Breast epithelium (tissue), 4 donors: ENCODE results near the gene AHRR. TPM values are rescaled to one million over a fixed set of nuclear protein-coding genes. Genes with fewer than 3 reads are reported as not detected.
A peak's percentile ranks its signal among the peaks of the same experiment; 100 is the strongest.
"Not testable (repeated sequence)": the region's sequence is repeated elsewhere in the genome, so short reads cannot be mapped to it uniquely, and the experiment has no call there.

ENCODE experiments used
- DNase-seq, 2 donors: peaks; one replicate each; pipeline ENCODE4 v3.0.0-alpha.2; 2019; ENCODE audit warnings: low spot score in 2 of 2
- H3K27ac ChIP-seq, 2 donors: fragments of 200-600 bp; sonication (generic) in 1 of 2; one replicate each; pipeline ENCODE4 v1.5.1; 2016 to 2019; ENCODE audit warnings: mild to moderate bottlenecking in 1 of 2
- H3K27me3 ChIP-seq, 2 donors: fragments of 200-600 bp; sonication (generic) in 1 of 2; one replicate each; pipeline versions ENCODE4 v1.5.1 to v1.6.0; 2017 to 2019; ENCODE audit warnings: control low read depth in 1 of 2, mild to moderate bottlenecking in 1 of 2
- H3K36me3 ChIP-seq: fragments of 200-600 bp; one replicate; pipeline ENCODE4 v1.5.1; 2019
- H3K4me1 ChIP-seq, 2 donors: fragments of 200-600 bp; sonication (generic); one replicate each; pipeline ENCODE4 v1.5.1; 2016 to 2019; ENCODE audit warnings: control low read depth in 1 of 2
- H3K4me3 ChIP-seq, 3 donors: fragments of 200-600 bp; sonication (generic); 1 replicate in 2 of 3; 2 replicates in 1 of 3; pipeline ENCODE4 v1.5.1; 2016 to 2019; ENCODE audit warnings: mild to moderate bottlenecking in 3 of 3, moderate library complexity in 2 of 3
- H3K9me3 ChIP-seq, 2 donors: fragments of 200-600 bp; sonication (generic) in 1 of 2; one replicate each; pipeline ENCODE4 v1.5.1; 2016 to 2019; ENCODE audit warnings: control low read depth in 1 of 2
- CTCF ChIP-seq, 3 donors: fragments of 450-650 bp; IDR thresholded peaks; one replicate each; pipeline ENCODE4 v1.5.1; 2016 to 2017; ENCODE audit warnings: antibody characterized with exemption in 3 of 3, mild to moderate bottlenecking in 3 of 3, moderate library complexity in 3 of 3
- POLR2A ChIP-seq: fragments of 450-650 bp; IDR thresholded peaks from one replicate; pipeline ENCODE4 v1.6.1; 2016; ENCODE audit warnings: antibody characterized with exemption, mild to moderate bottlenecking, moderate library complexity
- POLR2AphosphoS5 ChIP-seq, 3 donors: sonication (generic); formaldehyde crosslinking; IDR thresholded peaks; one replicate each; pipeline ENCODE4 v1.6.1; 2017; ENCODE audit warnings: antibody characterized with exemption in 3 of 3
- intact Hi-C: fragments of 100-400 bp; cut with DNase I; formaldehyde crosslinking; loops from one replicate; pipeline ENCODE4 v1.15.1; 2023; ENCODE audit warnings: low total_unique reads
- total RNA-seq, 3 donors: library from RNA; depleted of rRNA; stranded (reverse); fragments of >200 nt; gene quantifications; one replicate each; pipeline ENCODE4 v1.1.0, GENCODE V29; 2016

The AHRR gene
- total RNA-seq, 3 donors from 2014 or later, result 0.88 to 0.98 TPM; not detected in 1

GRCh38 chr5:398475-399295, 77.2 kb downstream of the AHRR start:
- no peaks in the 10 kb centered on the region for H3K9me3 ChIP-seq
- no peaks in the 10 kb centered on the region for H3K4me1 ChIP-seq
- H3K27me3 ChIP-seq, result peaks cover 0 to 9% of the 10 kb centered on the region in 2 donors
- DNase-seq, result peak in 1 of 2 donors; percentile 12
- no peak overlapping the region for H3K4me3 ChIP-seq
- H3K36me3 ChIP-seq, result no peaks in the 10 kb centered on the region
- TF ChIP-seq CTCF (IDR thresholded peaks at IDR 0.05) (no peak), POLR2AphosphoS5 (IDR thresholded peaks at IDR 0.05) (no peak), POLR2A (no peak)
- intact Hi-C loops, result no loop called here
- no peak overlapping the region for H3K27ac ChIP-seq

DNA sequence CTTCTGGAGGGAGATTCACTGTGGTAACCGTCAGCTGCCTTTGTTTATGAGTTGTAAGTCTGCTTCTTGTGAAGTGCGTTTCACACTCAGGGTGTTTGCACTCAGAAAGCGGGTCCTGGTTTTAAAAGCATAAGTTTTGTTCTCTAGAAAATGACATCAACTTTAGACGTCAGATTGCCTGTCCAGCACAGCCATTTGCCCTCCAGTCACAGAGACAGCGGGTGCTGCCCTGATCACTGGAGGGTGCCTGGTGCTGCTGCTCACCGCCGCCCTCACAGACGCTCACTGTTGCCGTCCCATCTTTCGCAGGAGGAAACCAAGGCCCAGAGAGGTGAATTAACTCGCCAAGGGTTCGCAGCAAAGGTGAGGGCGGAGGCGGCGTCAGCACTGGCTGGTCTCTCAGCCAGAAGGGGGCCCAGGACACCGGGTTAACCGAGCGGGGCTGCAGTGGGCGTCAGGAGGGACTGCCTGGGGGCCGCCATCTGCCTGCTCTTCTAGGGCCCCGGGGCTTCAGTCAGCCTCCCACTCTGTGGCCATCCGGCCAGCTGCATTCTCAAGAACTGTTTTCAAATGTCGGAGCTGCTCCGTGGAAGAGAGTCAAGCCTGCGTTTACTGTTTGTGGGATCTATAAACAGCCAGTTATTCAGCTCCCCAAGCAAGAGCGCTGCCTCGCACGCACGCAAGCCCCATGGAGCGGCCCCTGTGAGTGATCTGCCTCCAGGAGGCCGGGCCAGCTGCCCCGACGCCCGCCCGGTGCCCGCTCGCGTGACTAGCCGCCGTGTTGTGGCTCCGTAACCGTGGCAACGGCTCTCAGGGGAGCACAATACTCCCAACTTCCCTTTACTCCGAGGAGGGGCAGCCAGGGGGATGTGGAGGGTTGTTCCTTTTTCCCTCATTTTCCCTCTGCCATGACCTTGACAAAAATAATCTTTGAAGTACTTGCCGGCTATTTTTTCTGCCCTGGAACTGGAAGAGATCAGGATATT, 78.1 kb downstream of the AHRR start:
- DNase-seq, result peak in 1 of 2 donors; percentile 49
- Histone ChIP-seq H3K27ac (peak overlapping the region; percentile 54 to 74), H3K27me3 (peaks cover 0 to 9% of the 10 kb centered on the region in 2 donors), H3K4me1 (no peaks in the 10 kb centered on the region), H3K9me3 (no peaks in the 10 kb centered on the region), H3K36me3 (no peaks in the 10 kb centered on the region), H3K4me3 (peak overlapping the region; percentile 10 to 55 (median 41))
- TF ChIP-seq POLR2AphosphoS5 (IDR thresholded peaks at IDR 0.05), result peak in 2 of 3 donors; percentile 35 to 42
- TF ChIP-seq CTCF (IDR thresholded peaks at IDR 0.05), result no peak
- intact Hi-C loops, result no loop called here

DNA sequence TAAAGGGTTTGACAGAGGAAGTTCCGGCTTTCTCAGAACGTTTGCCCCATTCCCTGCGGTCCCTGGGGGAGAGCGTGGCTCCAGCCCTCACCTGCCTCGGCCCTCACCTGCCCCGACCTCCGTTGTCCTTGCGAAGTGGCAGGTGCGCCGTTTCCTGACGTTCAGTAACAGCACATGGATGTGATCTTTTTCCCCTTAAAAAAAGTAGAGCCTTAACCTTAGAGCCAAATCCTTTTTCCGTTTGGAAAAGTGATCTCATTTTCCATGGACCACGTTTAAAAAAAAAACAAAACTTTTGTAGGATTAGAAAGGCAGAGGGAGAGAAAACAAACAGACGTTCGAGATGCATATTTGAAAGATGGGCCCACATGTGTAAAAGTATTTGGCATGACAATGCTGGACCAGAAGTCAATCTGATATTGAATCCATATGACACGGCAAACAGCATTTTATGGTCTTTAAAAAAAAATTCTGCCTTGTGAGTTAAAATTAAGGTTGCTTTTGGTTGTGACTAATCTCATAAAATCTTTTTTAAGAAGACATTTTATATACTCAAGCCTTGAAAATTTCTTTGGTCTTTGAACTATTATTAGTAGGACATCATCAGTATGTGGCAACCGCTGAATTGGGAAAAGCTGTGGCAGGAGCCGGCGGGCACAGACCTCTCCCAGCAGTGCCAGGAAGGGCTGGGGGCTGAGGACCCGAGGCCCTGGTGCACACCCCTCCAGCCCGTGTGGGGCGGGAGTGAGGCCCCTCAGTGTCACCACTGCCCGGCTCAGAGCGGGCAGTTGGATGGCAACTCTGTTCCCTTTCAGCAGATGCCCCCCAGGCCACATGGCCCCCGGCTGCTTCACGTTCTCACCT, 79.0 kb downstream of the AHRR start:
- Histone ChIP-seq H3K4me3 (peak overlapping the region; percentile 10 to 55 (median 41)), H3K4me1 (no peaks in the 10 kb centered on the region), H3K27me3 (peaks cover 0 to 9% of the 10 kb centered on the region in 2 donors), H3K36me3 (no peaks in the 10 kb centered on the region), H3K9me3 (no peaks in the 10 kb centered on the region), H3K27ac (peak overlapping the region; percentile 54 to 74)
- no peak for TF ChIP-seq CTCF (IDR thresholded peaks at IDR 0.05)
- no peak for TF ChIP-seq POLR2AphosphoS5 (IDR thresholded peaks at IDR 0.05)
- TF ChIP-seq POLR2A, result no peak
- DNase-seq, result no peak
- intact Hi-C loops, result no loop called here

GRCh38 chr5:401146-402034, 79.9 kb downstream of the AHRR start:
- DNase-seq, result peak in 1 of 2 donors; percentile 13
- peaks cover 0 to 9% of the 10 kb centered on the region in 2 donors for H3K27me3 ChIP-seq
- no peaks in the 10 kb centered on the region for H3K9me3 ChIP-seq
- H3K27ac ChIP-seq, result no peak overlapping the region
- no peak overlapping the region for H3K4me3 ChIP-seq
- TF ChIP-seq CTCF (IDR thresholded peaks at IDR 0.05), result no peak
- no peak for TF ChIP-seq POLR2A
- no peak for TF ChIP-seq POLR2AphosphoS5 (IDR thresholded peaks at IDR 0.05)
- H3K36me3 ChIP-seq, result no peaks in the 10 kb centered on the region
- intact Hi-C loops, result no loop called here
- no peaks in the 10 kb centered on the region for H3K4me1 ChIP-seq

DNA sequence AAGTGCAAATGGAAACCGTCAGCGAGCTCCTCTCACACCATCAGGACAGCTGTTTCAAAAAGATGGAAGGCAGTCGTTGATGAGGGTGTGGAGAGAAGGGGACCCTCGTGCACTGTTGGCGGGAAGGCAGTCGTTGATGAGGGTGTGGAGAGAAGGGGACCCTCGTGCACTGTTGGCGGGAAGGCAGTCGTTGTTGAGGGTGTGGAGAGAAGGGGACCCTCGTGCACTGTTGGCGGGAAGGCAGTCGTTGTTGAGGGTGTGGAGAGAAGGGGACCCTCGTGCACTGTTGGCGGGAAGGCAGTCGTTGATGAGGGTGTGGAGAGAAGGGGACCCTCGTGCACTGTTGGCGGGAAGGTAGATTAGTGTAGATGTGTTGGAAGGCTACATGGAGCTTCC, 80.7 kb downstream of the AHRR start:
- H3K27ac ChIP-seq, H3K27me3 ChIP-seq, DNase-seq, H3K4me1 ChIP-seq, H3K9me3 ChIP-seq, H3K36me3 ChIP-seq, intact Hi-C loops, H3K4me3 ChIP-seq: not testable (repeated sequence)
